HG03469 (cell line): ENCODE results near the gene PCSK6.

Experiments used
- ATAC-seq: cut with Tn5 transposase; IDR thresholded peaks from one replicate; pipeline ENCODE4 v1.9.1; 2021; ENCODE audit warnings: mild to moderate bottlenecking, moderate library complexity, moderate number of reproducible peaks; ENCODE audit not compliant: unreplicated experiment

Gene PCSK6

GRCh38 chr15:101264011-101264410 is 225.5 kb downstream of the PCSK6 start:
- ATAC-seq: no peak

- no peak for ATAC-seq
Observed at GRCh38 chr15:101262551-101262950, 227.0 kb downstream of the PCSK6 start.

GRCh38 chr15:101258238-101259144 is 231.0 kb downstream of the PCSK6 start:
- ATAC-seq: no peak

GRCh38 chr15:101256757-101257156 is 232.8 kb downstream of the PCSK6 start:
- ATAC-seq: no peak

GRCh38 chr15:101255615-101256241 is 233.8 kb downstream of the PCSK6 start:
- no peak for ATAC-seq

GRCh38 chr15:101255051-101255395 is 234.5 kb downstream of the PCSK6 start:
- ATAC-seq: no peak

- no peak for ATAC-seq
Observed at GRCh38 chr15:101254157-101255050, 235.1 kb downstream of the PCSK6 start.
